Hindlimb muscle (tissue), 1 donor: ENCODE data around the gene NELL1. TPM values are rescaled to one million over a fixed set of nuclear protein-coding genes. Genes with fewer than 3 reads are reported as not detected.

Experiments used
- DNase-seq: peaks from one replicate; pipeline ENCODE4 v3.0.0-alpha.2; 2013
- polyA plus RNA-seq: library from polyadenylated mRNA; unstranded; fragments of 120-200 nt; gene quantifications from one replicate; pipeline ENCODE4 v1.2.1, GENCODE V29; 2013; ENCODE audit not compliant: insufficient read length

Gene NELL1
- polyA plus RNA-seq, 1 donor: 3.2 TPM

- no peak for DNase-seq
Measured at GRCh38 chr11:20973940-20974559, 304.7 kb downstream of the NELL1 start.

GRCh38 chr11:20980736-20981135 lies 311.4 kb downstream of the NELL1 start:
- peak; percentile 3 for DNase-seq

GRCh38 chr11:20990447-20990846 lies 321.1 kb downstream of the NELL1 start:
- no peak for DNase-seq

- no peak for DNase-seq
Measured at GRCh38 chr11:20991471-20991870, 322.1 kb downstream of the NELL1 start.

GRCh38 chr11:21007297-21007696 lies 337.9 kb downstream of the NELL1 start:
- DNase-seq: no peak

GRCh38 chr11:21018248-21018647 lies 348.9 kb downstream of the NELL1 start:
- DNase-seq: no peak

DNA sequence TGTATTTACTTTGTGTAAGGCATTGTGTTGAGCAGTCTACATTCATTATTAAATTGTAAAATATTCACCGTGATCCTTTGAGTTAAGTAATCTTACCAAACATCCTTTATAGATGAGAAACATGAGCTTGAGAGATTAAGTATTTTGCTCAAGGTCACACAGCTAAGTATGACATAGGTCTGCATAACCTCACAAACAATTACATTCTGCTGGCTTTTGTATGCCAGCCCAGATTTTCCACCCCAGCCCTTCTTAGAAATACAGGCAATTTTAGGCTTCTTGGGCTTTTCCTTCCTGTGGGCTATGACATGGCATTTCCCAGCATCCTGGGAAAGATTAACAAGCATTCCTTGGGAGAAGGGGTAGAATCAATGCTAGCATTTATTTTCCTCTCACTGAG lies 357.3 kb downstream of the NELL1 start:
- DNase-seq: no peak

- DNase-seq: no peak
Measured at GRCh38 chr11:21037850-21038249, 368.5 kb downstream of the NELL1 start.

- no peak for DNase-seq
Measured at GRCh38 chr11:21038801-21039200, 369.4 kb downstream of the NELL1 start.

GRCh38 chr11:21040630-21041029 lies 371.2 kb downstream of the NELL1 start:
- DNase-seq: no peak

GRCh38 chr11:21048626-21049025 lies 379.2 kb downstream of the NELL1 start:
- DNase-seq: no peak

GRCh38 chr11:21053466-21053865 lies 384.1 kb downstream of the NELL1 start:
- no peak for DNase-seq

GRCh38 chr11:21056644-21057043 lies 387.3 kb downstream of the NELL1 start:
- DNase-seq: no peak

- DNase-seq: no peak
Measured at GRCh38 chr11:21059879-21060278, 390.5 kb downstream of the NELL1 start.

- no peak for DNase-seq
Measured at GRCh38 chr11:21066030-21066429, 396.6 kb downstream of the NELL1 start.

DNA sequence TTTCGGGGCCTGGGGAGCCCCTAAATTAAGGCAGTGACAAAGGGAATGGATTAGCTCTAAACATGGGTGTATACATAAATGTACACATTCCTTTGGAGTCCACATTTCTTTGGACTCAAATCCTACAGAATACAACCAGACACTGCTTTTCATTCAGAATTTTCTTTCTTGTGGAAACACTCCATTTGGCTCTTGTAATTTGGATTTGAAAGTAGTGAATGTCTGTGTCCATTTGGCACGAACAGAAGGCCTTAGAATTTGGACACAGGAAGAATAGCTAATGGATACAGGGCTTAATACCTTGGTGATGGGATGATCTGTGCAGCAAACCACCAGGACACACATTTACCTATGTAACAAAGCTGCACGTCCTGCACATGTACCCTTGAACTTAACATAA lies 399.5 kb downstream of the NELL1 start:
- DNase-seq: no peak

- no peak for DNase-seq
Measured at GRCh38 chr11:21069909-21070308, 400.5 kb downstream of the NELL1 start.

DNA sequence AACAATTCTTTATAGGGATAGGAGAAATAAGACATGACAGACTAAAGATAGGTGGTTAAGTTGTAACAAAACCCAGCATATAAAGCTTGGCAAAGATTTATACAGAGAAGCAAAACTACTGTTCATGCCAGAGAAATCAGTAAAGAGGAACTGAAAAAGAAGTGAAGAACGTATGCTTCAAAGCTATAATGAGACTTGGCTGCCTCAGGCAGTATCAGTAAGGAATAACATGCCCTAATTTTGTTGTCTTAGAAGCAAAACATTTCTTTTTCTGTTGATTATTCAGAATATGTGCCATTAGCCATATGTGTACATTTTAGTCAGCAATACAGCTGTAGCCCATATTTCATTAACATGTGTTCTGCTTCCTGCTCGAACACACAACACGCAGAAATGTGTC lies 403.2 kb downstream of the NELL1 start:
- no peak for DNase-seq

DNA sequence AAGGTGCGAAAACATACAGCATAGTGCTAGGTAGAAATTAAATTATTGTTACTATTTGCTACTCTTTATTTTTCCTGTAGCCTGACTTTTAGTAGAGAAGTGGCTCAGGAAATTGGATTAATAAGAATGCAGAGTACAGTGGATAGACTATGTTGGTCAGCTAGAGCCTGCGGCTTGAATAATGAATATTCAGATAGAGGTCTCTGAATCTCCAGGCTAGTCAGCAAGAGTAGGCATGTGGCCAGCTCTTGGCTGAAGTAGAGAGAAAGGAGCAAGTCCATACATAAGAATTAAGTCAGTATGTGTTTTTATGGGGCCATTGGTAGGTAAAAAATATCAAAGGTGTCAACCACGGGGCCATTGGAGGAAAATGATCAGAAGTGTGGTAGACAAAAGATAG lies 413.5 kb downstream of the NELL1 start:
- DNase-seq: no peak

DNA sequence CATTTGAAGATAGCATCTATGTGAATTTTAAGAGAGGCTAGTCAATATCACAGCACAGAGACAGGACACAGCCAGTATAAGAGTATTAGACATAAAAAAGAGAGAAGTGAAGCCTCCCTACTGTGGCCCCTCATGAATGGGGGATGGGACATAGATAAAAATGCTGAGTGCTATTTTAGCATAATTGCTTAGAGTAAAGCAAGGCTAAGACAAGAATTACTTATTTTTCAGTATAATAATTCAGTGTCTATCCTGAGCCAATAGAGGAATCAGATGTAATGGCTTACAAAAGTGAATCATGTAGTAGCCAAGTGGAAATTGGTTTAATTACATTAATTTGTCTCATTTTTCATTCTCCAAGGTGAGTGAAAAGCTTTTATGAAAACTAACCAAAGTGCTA lies 419.5 kb downstream of the NELL1 start:
- DNase-seq: no peak

GRCh38 chr11:21104641-21105040 lies 435.3 kb downstream of the NELL1 start:
- DNase-seq: no peak

DNA sequence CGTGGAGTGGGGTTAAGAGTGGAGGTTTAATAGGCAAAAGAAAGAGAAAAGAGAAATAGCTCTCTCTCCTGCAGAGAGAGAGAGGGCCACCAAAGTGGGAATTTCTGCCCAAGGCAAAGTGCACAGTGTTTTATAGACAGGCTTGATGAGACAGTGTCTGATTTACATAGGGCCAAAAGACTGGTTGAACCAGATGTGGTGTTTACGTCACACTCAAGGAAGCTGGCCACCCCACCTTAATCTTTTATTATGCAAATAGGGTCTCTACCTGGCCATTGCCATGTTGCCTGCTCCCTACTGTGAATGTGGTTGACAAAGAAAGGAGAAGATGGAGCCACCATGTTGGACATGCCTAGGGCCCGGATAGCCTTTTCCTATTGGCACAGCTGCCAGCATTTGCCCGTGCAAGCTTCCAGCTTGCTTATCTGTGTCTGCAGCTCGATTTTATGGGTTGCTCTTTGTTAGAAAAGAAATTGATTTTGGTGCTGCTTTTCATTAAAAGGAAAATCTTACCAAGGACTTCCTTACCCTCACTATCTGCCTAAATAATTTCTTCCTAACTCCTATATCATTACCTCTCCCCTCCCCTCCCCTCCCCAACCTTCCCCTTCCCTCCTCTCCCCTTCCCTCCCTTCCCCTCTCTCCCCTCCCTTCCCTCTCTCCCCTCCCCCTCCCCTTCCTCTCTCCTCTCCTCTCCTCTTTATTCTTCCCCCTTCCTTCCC lies 436.0 kb downstream of the NELL1 start:
- DNase-seq: no peak

- no peak for DNase-seq
Measured at GRCh38 chr11:21109341-21109740, 440.0 kb downstream of the NELL1 start.

GRCh38 chr11:21110415-21110814 lies 441.0 kb downstream of the NELL1 start:
- DNase-seq: no peak

DNA sequence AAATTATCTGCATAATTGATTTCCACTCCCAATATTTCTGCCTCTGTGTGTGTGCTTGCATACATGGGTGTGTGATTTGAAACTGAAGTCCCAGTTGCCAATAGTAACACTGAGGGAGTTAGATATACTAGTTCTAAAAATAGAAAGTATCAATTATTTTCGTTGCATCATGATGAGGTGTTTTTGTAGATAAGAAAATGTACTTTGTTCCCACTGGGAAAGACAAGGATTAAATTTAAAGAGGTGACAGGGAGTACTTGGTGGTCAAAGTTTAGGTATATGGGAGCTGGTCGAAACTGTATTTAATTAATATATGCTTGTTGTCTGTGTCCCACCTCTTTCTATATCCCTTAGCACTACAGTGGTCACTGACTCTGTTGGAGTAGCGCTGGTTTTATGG lies 444.5 kb downstream of the NELL1 start:
- DNase-seq: no peak
